Erythroblast (primary cell): ENCODE data around the gene CYP51A1.

Experiments used
- GATA1 ChIP-seq: IDR thresholded peaks from 2 replicates; pipeline ENCODE4 v1.6.1; 2011; ENCODE audit warnings: low read depth, mild to moderate bottlenecking, control low read depth, low read length, moderate library complexity
- POLR2A ChIP-seq: IDR thresholded peaks from 2 replicates; pipeline ENCODE4 v1.6.1; 2011; ENCODE audit warnings: mild to moderate bottlenecking, low read length

- TF ChIP-seq POLR2A, result no peak
- no peak for TF ChIP-seq GATA1
Observed at GRCh38 chr7:92071032-92071431, 63.2 kb downstream of the CYP51A1 start.
